H9 (cell line): ENCODE results near the gene TSPAN9. TPM values are rescaled to one million over a fixed set of nuclear protein-coding genes. Genes with fewer than 3 reads are reported as not detected.

Source experiments
- DNase-seq: peaks from one replicate; pipeline ENCODE4 v3.0.0-alpha.2; 2017
- H2AFZ ChIP-seq: one replicate; pipeline ENCODE4 v1.6.1; 2013; ENCODE audit warnings: mild to moderate bottlenecking, low read length, control low read depth, moderate library complexity
- H2AK5ac ChIP-seq: 2 replicates; pipeline ENCODE4 v1.6.1; 2013; ENCODE audit warnings: low read length, control low read depth, mixed read lengths; ENCODE audit not compliant: insufficient read length
- H2BK120ac ChIP-seq: one replicate; pipeline ENCODE4 v1.6.1; 2013; ENCODE audit warnings: low read depth, mild to moderate bottlenecking, low read length, control low read depth, inconsistent platforms; ENCODE audit not compliant: poor library complexity, severe bottlenecking
- H2BK12ac ChIP-seq: 2 replicates; pipeline ENCODE4 v1.6.1; 2013; ENCODE audit warnings: low read length, control low read depth, mixed read lengths, low read depth; ENCODE audit not compliant: insufficient read length
- H2BK15ac ChIP-seq: 2 replicates; pipeline ENCODE4 v1.6.1; 2013; ENCODE audit warnings: low read depth, low read length, control low read depth
- H2BK20ac ChIP-seq: one replicate; pipeline ENCODE4 v1.6.1; 2013; ENCODE audit warnings: low read depth, mild to moderate bottlenecking, low read length, control low read depth, inconsistent platforms; ENCODE audit not compliant: poor library complexity, severe bottlenecking
- H2BK5ac ChIP-seq: 2 replicates; pipeline ENCODE4 v1.6.1; 2013; ENCODE audit warnings: low read length, control low read depth, mixed read lengths; ENCODE audit not compliant: insufficient read length
- H3K14ac ChIP-seq: 2 replicates; pipeline ENCODE4 v1.6.1; 2013; ENCODE audit warnings: low read length, control low read depth; ENCODE audit not compliant: insufficient read depth
- H3K18ac ChIP-seq: 2 replicates; pipeline ENCODE4 v1.6.1; 2013; ENCODE audit warnings: low read depth, mild to moderate bottlenecking, mixed read lengths, low read length, control low read depth; ENCODE audit not compliant: insufficient read length
- H3K23ac ChIP-seq: 2 replicates; pipeline ENCODE4 v1.6.1; 2013; ENCODE audit warnings: low read length, control low read depth, mixed read lengths, low read depth; ENCODE audit not compliant: insufficient read length
- H3K23me2 ChIP-seq: 2 replicates; pipeline ENCODE4 v1.6.1; 2013; ENCODE audit warnings: low read depth, mild to moderate bottlenecking, mixed read lengths, low read length, control low read depth; ENCODE audit not compliant: insufficient read length, poor library complexity, severe bottlenecking
- H3K27ac ChIP-seq: 2 replicates; pipeline ENCODE4 v1.5.1; 2013; ENCODE audit warnings: low read length, control low read depth, mixed read lengths, low read depth; ENCODE audit not compliant: insufficient read length
- H3K27me3 ChIP-seq: 2 replicates; pipeline ENCODE4 v1.6.1; 2013; ENCODE audit warnings: low read length, control low read depth, inconsistent platforms; ENCODE audit not compliant: insufficient read depth
- H3K4ac ChIP-seq: 2 replicates; pipeline ENCODE4 v1.6.1; 2013; ENCODE audit warnings: low read depth, mild to moderate bottlenecking, control low read depth, inconsistent platforms, low read length, moderate library complexity
- H3K4me1 ChIP-seq: 2 replicates; pipeline ENCODE4 v1.6.1; 2013; ENCODE audit warnings: low read length, control low read depth, inconsistent platforms; ENCODE audit not compliant: insufficient read depth
- H3K4me2 ChIP-seq: 2 replicates; pipeline ENCODE4 v1.6.1; 2013; ENCODE audit warnings: low read length, control low read depth, mixed read lengths; ENCODE audit not compliant: insufficient read length, insufficient read depth
- H3K56ac ChIP-seq: 2 replicates; pipeline ENCODE4 v1.6.1; 2013; ENCODE audit warnings: low read depth, mild to moderate bottlenecking, mixed read lengths, low read length, control low read depth; ENCODE audit not compliant: insufficient read length
- H3K79me1 ChIP-seq: 2 replicates; pipeline ENCODE4 v1.6.1; 2013; ENCODE audit warnings: low read depth, mild to moderate bottlenecking, moderate library complexity, low read length, control low read depth, inconsistent platforms; ENCODE audit not compliant: insufficient read depth, poor library complexity, severe bottlenecking
- H3K79me2 ChIP-seq: 2 replicates; pipeline ENCODE4 v1.6.1; 2013; ENCODE audit warnings: low read length, control low read depth, inconsistent platforms; ENCODE audit not compliant: insufficient read depth
- H3K9ac ChIP-seq: 2 replicates; pipeline ENCODE4 v1.6.1; 2013; ENCODE audit warnings: low read length, control low read depth, mixed read lengths; ENCODE audit not compliant: insufficient read length; ENCODE audit errors: extremely low read depth
- H3K9me3 ChIP-seq: one replicate; pipeline ENCODE4 v1.6.1; 2013; ENCODE audit warnings: low read depth, low read length, inconsistent platforms; ENCODE audit not compliant: control insufficient read depth
- H3T11ph ChIP-seq: one replicate; pipeline ENCODE4 v1.6.1; 2013; ENCODE audit warnings: mild to moderate bottlenecking, low read length, control low read depth, inconsistent platforms
- H4K20me1 ChIP-seq: one replicate; pipeline ENCODE4 v1.6.1; 2013; ENCODE audit not compliant: control insufficient read depth, insufficient read length, insufficient read depth
- H4K5ac ChIP-seq: 2 replicates; pipeline ENCODE4 v1.6.1; 2013; ENCODE audit warnings: low read depth, mild to moderate bottlenecking, mixed read lengths, low read length, control low read depth; ENCODE audit not compliant: insufficient read length
- H4K8ac ChIP-seq: replicated peaks from 2 replicates; pipeline ENCODE4 v1.6.1; 2013; ENCODE audit warnings: low read length, control low read depth, mixed read lengths, low read depth; ENCODE audit not compliant: insufficient read length
- H4K91ac ChIP-seq: 2 replicates; pipeline ENCODE4 v1.6.1; 2013; ENCODE audit warnings: low read depth, mild to moderate bottlenecking, moderate library complexity, mixed read lengths, low read length, control low read depth; ENCODE audit not compliant: insufficient read length
- H3K27ac Mint-ChIP-seq, 3 experiments: 2 replicates in 2 of 3; 3 replicates in 1 of 3; pipeline ENCODE4 v1.8.0; 2020 to 2021; ENCODE audit warnings: mixed read lengths in 3 of 3, mild to moderate bottlenecking in 1 of 3, moderate library complexity in 1 of 3
- H3K27me3 Mint-ChIP-seq: 2 replicates; pipeline ENCODE4 v1.8.0; 2021; ENCODE audit warnings: low read depth, mild to moderate bottlenecking, moderate library complexity, mixed read lengths
- H3K36me3 Mint-ChIP-seq, 3 experiments: 2 replicates in 2 of 3; 3 replicates in 1 of 3; pipeline ENCODE4 v1.8.0; 2020 to 2021; ENCODE audit warnings: low read depth in 3 of 3, mixed read lengths in 3 of 3; ENCODE audit not compliant: insufficient read depth in 1 of 3
- H3K4me1 Mint-ChIP-seq, 2 experiments: 2 replicates each; pipeline ENCODE4 v1.8.0; 2020; ENCODE audit warnings: mixed read lengths in 2 of 2
- H3K4me3 Mint-ChIP-seq, 2 experiments: 2 replicates in 1 of 2; 3 replicates in 1 of 2; pipeline ENCODE4 v1.8.0; 2020 to 2021; ENCODE audit warnings: mild to moderate bottlenecking in 2 of 2, mixed read lengths in 2 of 2, moderate library complexity in 1 of 2
- H3K9me3 Mint-ChIP-seq, 2 experiments: 2 replicates in 1 of 2; 3 replicates in 1 of 2; pipeline ENCODE4 v1.8.0; 2020; ENCODE audit warnings: mild to moderate bottlenecking in 2 of 2, mixed read lengths in 2 of 2, moderate library complexity in 1 of 2
- CTCF ChIP-seq: fragments of 200-600 bp; sonication (generic); conservative IDR thresholded peaks from 3 replicates; pipeline ENCODE4 v1.8.0; 2021; ENCODE audit warnings: antibody characterized with exemption, mild to moderate bottlenecking
- WGBS: extraction: QIAGEN DNeasy Blood & Tissue Kit; methylation state at CpG from one replicate; pipeline ENCODE4 v1.1.7; 2013; ENCODE audit warnings: missing lambda C conversion rate, low lambda C conversion rate, mixed read lengths; ENCODE audit not compliant: insufficient read length; ENCODE audit errors: extremely low coverage; 5-methylcytosine and 5-hydroxymethylcytosine counted together
- total RNA-seq: library from RNA; stranded (reverse); gene quantifications from 2 replicates; pipeline ENCODE4 v1.2.1, GENCODE V29; 2021

The TSPAN9 gene
- total RNA-seq, 1 experiment from 2014 or later, result 19.0 TPM

GRCh38 chr12:3190101-3190500 is 112.9 kb downstream of the TSPAN9 start:
- H3K27me3 Mint-ChIP-seq, result peaks cover 5% of the 10 kb centered on the region
- no peak overlapping the region for H2BK5ac ChIP-seq
- H3K27me3 ChIP-seq, result no peaks in the 10 kb centered on the region
- no peak overlapping the region for H3K18ac ChIP-seq
- no peak overlapping the region for H4K8ac ChIP-seq
- no peak overlapping the region for H2AFZ ChIP-seq
- TF ChIP-seq CTCF, result no peak
- H3K79me1 ChIP-seq, result no peaks in the 10 kb centered on the region
- no peaks in the 10 kb centered on the region for H3K9me3 ChIP-seq
- H3T11ph ChIP-seq, result no peak overlapping the region
- no peak overlapping the region for H3K56ac ChIP-seq
- no peak overlapping the region for H2BK120ac ChIP-seq
- H3K4me3 Mint-ChIP-seq, result no peak overlapping the region
- peaks cover 23 to 28% of the 10 kb centered on the region in 2 experiments for H3K4me1 Mint-ChIP-seq
- no peak overlapping the region for H3K27ac Mint-ChIP-seq
- no peak for DNase-seq
- no peak overlapping the region for H4K5ac ChIP-seq
- H4K91ac ChIP-seq, result no peak overlapping the region
- no peak overlapping the region for H3K4ac ChIP-seq
- H2BK20ac ChIP-seq, result no peak overlapping the region
- no peak overlapping the region for H2AK5ac ChIP-seq
- no peaks in the 10 kb centered on the region for H3K9me3 Mint-ChIP-seq
- H3K14ac ChIP-seq, result no peak overlapping the region
- no peaks in the 10 kb centered on the region for H4K20me1 ChIP-seq
- no peaks in the 10 kb centered on the region for H3K23me2 ChIP-seq
- no peak overlapping the region for H2BK12ac ChIP-seq
- no peak overlapping the region for H3K27ac ChIP-seq
- H3K79me2 ChIP-seq, result no peaks in the 10 kb centered on the region
- no peak overlapping the region for H3K4me2 ChIP-seq
- no peaks in the 10 kb centered on the region for H3K36me3 Mint-ChIP-seq
- H3K4me1 ChIP-seq, result no peaks in the 10 kb centered on the region; the same call in 1 of the 2 replicates
- H3K23ac ChIP-seq, result no peak overlapping the region
- no peak overlapping the region for H2BK15ac ChIP-seq
- no peak overlapping the region for H3K9ac ChIP-seq
- no CpG with 5 or more reads among the region's 9 CpGs for WGBS
